Esophagus muscularis mucosa (tissue), 4 donors: ENCODE results near the gene RCOR3. TPM values are rescaled to one million over a fixed set of nuclear protein-coding genes. Genes with fewer than 3 reads are reported as not detected.
"Not testable (repeated sequence)": the region's sequence is repeated elsewhere in the genome, so short reads cannot be mapped to it uniquely, and the experiment has no call there.

Source experiments
- DNase-seq: peaks from one replicate; pipeline ENCODE4 v3.0.0-alpha.2; 2017; ENCODE audit errors: extremely low spot score
- H3K27ac ChIP-seq, 4 donors: fragments of 200-600 bp; sonication (generic); replicated peaks in 1 of 4; 1 replicate in 3 of 4; 2 replicates in 1 of 4; pipeline ENCODE4 v1.5.1; 2016 to 2019; ENCODE audit warnings: mild to moderate bottlenecking in 1 of 4
- H3K27me3 ChIP-seq, 4 donors: fragments of 200-600 bp; sonication (generic); one replicate each; pipeline versions ENCODE4 v1.5.1 to v1.6.0; 2016 to 2019
- H3K36me3 ChIP-seq, 4 donors: fragments of 200-600 bp; sonication (generic); one replicate each; pipeline ENCODE4 v1.5.1; 2016 to 2019
- H3K4me1 ChIP-seq, 4 donors: fragments of 200-600 bp; sonication (generic); one replicate each; pipeline ENCODE4 v1.5.1; 2016 to 2019
- H3K4me3 ChIP-seq, 4 donors: fragments of 200-600 bp; sonication (generic); 1 replicate in 2 of 4; 2 replicates in 2 of 4; pipeline ENCODE4 v1.5.1; 2016 to 2019; ENCODE audit warnings: mild to moderate bottlenecking in 4 of 4, moderate library complexity in 1 of 4
- H3K9me3 ChIP-seq, 4 donors: fragments of 200-600 bp; sonication (generic); 1 replicate in 3 of 4; 2 replicates in 1 of 4; pipeline ENCODE4 v1.5.1; 2016 to 2019
- CTCF ChIP-seq, 3 experiments: fragments of 200-600 bp in 2 of 3; fragments of 450-650 bp in 1 of 3; sonication (generic) in 2 of 3; IDR thresholded peaks; one replicate each; pipeline ENCODE4 v1.5.1; 2017 to 2019; ENCODE audit warnings: antibody characterized with exemption in 3 of 3, mild to moderate bottlenecking in 2 of 3, moderate library complexity in 1 of 3
- EP300 ChIP-seq: sonication (generic); formaldehyde crosslinking; IDR thresholded peaks from one replicate; pipeline ENCODE4 v1.6.1; 2017; ENCODE audit warnings: antibody characterized with exemption
- POLR2A ChIP-seq: fragments of 450-650 bp; IDR thresholded peaks from one replicate; pipeline ENCODE4 v1.6.1; 2017; ENCODE audit warnings: antibody characterized with exemption, moderate library complexity, mild to moderate bottlenecking, low read depth
- POLR2AphosphoS5 ChIP-seq, 2 donors: sonication (generic); formaldehyde crosslinking; IDR thresholded peaks; one replicate each; pipeline ENCODE4 v1.6.1; 2017; ENCODE audit warnings: antibody characterized with exemption in 2 of 2
- WGBS: methylation state at CpG from one replicate; pipeline ENCODE4 v1.1.5; 2018; 5-methylcytosine and 5-hydroxymethylcytosine counted together
- intact Hi-C: fragments of 100-400 bp; cut with DNase I; formaldehyde crosslinking; loops from one replicate; pipeline ENCODE4 v1.15.1; 2023
- total RNA-seq, 4 donors: library from RNA; depleted of rRNA; stranded (reverse); fragments of >200 nt; gene quantifications; one replicate each; pipeline versions ENCODE4 v1.1.0 to v1.2.1, GENCODE V29; 2016

The RCOR3 gene
- total RNA-seq, 4 donors from 2014 or later: 21.7 to 38.0 (median 37.7) TPM

GRCh38 chr1:211260141-211261107 is 1.3 kb downstream of the RCOR3 start:
- no peaks in the 10 kb centered on the region for H3K9me3 ChIP-seq
- H3K4me3 ChIP-seq: peak overlapping the region; percentile 96 to 99 (median 98)
- H3K4me1 ChIP-seq: peaks cover 12 to 52% (median 34%) of the 10 kb centered on the region in 4 donors
- H3K27me3 ChIP-seq: no peaks in the 10 kb centered on the region
- peak; percentile 96 for DNase-seq
- TF ChIP-seq EP300 (no peak), POLR2AphosphoS5 (IDR thresholded peaks at IDR 0.05) (peak; percentile 51 to 53)
- intact Hi-C loops: no loop called here
- H3K27ac ChIP-seq: peak overlapping the region; percentile 99 to 100 (median 99)
- peaks cover 0 to 14% (median 3%) of the 10 kb centered on the region in 4 donors for H3K36me3 ChIP-seq
- 0% methylated on average over 25 of the region's 59 CpGs for WGBS

DNA sequence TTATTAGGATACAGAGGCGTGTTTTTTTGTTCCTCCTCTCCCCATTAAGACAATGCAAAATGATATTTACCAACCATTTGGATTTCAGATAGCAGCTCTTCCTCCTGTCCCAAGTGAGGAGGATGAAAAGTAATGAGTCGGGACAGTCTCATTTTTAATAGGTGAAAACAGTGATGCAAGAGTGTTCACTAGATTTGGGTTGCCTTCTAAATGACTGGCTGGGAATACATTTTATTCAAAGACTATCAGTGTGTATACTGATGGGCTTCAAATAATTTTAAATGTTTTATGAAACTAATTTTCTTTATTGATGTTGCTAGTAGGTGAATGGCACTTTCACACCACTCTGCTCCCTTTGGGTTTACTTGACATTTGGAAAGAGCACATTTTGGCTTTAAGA is 2.1 kb downstream of the RCOR3 start:
- Histone ChIP-seq H3K9me3 (no peaks in the 10 kb centered on the region), H3K4me3 (peak overlapping the region; percentile 96 to 99 (median 98)), H3K27ac (peak overlapping the region; percentile 99 to 100 (median 99)), H3K27me3 (no peaks in the 10 kb centered on the region), H3K4me1 (peaks cover 12 to 57% (median 37%) of the 10 kb centered on the region in 4 donors), H3K36me3 (peaks cover 0 to 18% (median 4%) of the 10 kb centered on the region in 4 donors)
- intact Hi-C loops: no loop called here
- no peak for TF ChIP-seq EP300
- TF ChIP-seq POLR2AphosphoS5 (IDR thresholded peaks at IDR 0.05): no peak
- no peak for TF ChIP-seq POLR2A
- TF ChIP-seq CTCF (IDR thresholded peaks at IDR 0.05): no peak
- WGBS: 35% methylated on average over 2 of the region's 2 CpGs
- no peak for DNase-seq

DNA sequence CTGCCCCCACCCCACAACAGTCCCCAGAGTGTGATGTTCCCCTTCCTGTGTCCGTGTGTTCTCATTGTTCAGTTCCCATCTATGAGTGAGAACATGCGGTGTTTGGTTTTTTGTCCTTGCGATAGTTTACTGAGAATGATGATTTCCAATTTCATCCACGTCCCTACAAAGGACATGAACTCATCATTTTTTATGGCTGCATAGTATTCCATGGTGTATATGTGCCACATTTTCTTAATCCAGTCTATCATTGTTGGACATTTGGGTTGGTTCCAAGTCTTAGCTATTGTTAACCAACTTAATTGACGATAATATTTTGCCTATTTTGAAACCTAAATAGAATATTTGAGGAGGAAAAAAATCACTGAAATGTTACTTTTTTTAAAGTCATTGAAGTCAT is 3.9 kb downstream of the RCOR3 start:
- H3K27me3 ChIP-seq, H3K27ac ChIP-seq, H3K4me3 ChIP-seq, DNase-seq, intact Hi-C loops, H3K9me3 ChIP-seq: not testable (repeated sequence)
- Histone ChIP-seq H3K4me1 (peaks cover 7 to 53% (median 32%) of the 10 kb centered on the region in 4 donors), H3K36me3 (peaks cover 0 to 27% (median 6%) of the 10 kb centered on the region in 4 donors)
- 92% methylated on average over 1 of the region's 5 CpGs for WGBS

DNA sequence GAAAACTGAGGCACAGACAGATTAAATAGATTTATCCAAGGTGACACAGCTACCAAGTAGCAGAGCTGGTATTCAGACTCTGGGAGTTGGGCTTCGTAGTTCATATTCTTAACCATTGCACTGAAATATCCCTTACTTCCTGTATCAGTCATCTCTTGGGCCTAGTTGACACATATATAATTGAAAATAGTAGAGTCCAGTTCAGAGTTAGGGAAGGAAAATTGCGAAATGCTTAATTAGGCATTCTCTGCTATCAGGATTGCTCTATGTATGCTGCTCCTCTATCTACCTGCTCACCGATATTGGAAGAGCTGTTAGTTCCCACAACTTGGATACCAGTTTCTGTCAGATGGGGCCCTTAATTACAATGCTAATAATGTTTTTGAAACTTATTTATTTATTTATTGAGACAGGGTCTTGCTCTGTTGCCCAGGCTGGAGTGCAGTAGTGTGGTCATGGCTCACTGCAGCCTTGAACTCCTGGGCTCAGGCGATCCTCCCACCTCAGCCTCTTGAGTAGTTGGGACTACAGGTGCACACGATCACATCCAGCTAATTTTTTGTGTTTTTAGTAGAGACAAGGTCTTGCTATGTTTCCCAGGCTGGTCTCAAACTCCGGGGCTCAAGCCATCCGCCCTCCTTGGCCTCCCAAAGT is 8.2 kb downstream of the RCOR3 start:
- H3K36me3 ChIP-seq: peaks cover 11 to 54% (median 23%) of the 10 kb centered on the region in 4 donors
- DNase-seq: no peak
- H3K27me3 ChIP-seq: no peaks in the 10 kb centered on the region
- TF ChIP-seq POLR2A: no peak
- no peak for TF ChIP-seq POLR2AphosphoS5 (IDR thresholded peaks at IDR 0.05)
- no peak for TF ChIP-seq CTCF (IDR thresholded peaks at IDR 0.05)
- TF ChIP-seq EP300: no peak
- intact Hi-C loops: no loop called here
- H3K9me3 ChIP-seq: no peaks in the 10 kb centered on the region
- peaks cover 0 to 41% (median 15%) of the 10 kb centered on the region in 4 donors for H3K4me1 ChIP-seq
- H3K4me3 ChIP-seq: no peak overlapping the region
- 96% methylated on average over 7 of the region's 7 CpGs for whole genome bisulfite sequencing
- H3K27ac ChIP-seq: no peak overlapping the region

GRCh38 chr1:211279340-211279739 is 20.2 kb downstream of the RCOR3 start:
- intact Hi-C loops: no loop called here
- Histone ChIP-seq H3K9me3 (no peaks in the 10 kb centered on the region), H3K36me3 (peaks cover 28 to 91% (median 60%) of the 10 kb centered on the region in 4 donors), H3K4me1 (peaks cover 14 to 23% (median 16%) of the 10 kb centered on the region in 4 donors), H3K4me3 (no peak overlapping the region), H3K27ac (no peak overlapping the region), H3K27me3 (no peaks in the 10 kb centered on the region)
- TF ChIP-seq POLR2A (no peak), CTCF (IDR thresholded peaks at IDR 0.05) (no peak), POLR2AphosphoS5 (IDR thresholded peaks at IDR 0.05) (no peak), EP300 (no peak)
- no peak for DNase-seq
- 0% methylated on average over 1 of the region's 1 CpG for WGBS
